Measurements from ENCODE around the gene PTPN3. TPM values are rescaled to one million over a fixed set of nuclear protein-coding genes. Genes with fewer than 3 reads are reported as not detected.

The PTPN3 gene
- total RNA-seq, 1 experiment from 2014 or later, result 20.8 TPM

DNA sequence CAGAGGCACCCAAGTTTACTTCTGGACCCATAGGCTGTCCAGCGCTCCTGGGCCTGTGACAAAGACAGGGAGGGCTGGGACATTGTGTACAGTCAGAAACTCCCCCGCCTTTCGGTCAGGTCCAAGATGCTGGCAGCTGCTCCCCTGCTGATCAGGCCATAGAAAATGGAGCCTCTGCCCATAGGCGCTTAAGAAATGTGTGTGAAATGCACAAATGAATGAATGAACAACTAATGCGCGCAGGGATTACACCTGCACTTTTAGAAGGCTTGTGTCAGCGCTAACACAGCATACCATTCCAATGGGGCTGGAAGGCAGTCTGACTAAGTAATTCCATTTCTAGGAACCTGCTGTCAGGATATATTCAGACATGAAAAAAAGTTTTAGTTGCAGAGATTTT is 16.3 kb downstream of the PTPN3 start:
- Histone ChIP-seq H3K36me3 (ENCODE audit: control insufficient read depth in 1 of 2, insufficient read depth in 2 of 2, low read length in 2 of 2) (0 out of 4 replicates have a peak, but pooled peaks cover 0 to 3% of the 10 kb centered on the region in 2 experiments), H3K79me2 (ENCODE audit: insufficient read depth, low read length) (peaks cover 48% of the 10 kb centered on the region)

DNA sequence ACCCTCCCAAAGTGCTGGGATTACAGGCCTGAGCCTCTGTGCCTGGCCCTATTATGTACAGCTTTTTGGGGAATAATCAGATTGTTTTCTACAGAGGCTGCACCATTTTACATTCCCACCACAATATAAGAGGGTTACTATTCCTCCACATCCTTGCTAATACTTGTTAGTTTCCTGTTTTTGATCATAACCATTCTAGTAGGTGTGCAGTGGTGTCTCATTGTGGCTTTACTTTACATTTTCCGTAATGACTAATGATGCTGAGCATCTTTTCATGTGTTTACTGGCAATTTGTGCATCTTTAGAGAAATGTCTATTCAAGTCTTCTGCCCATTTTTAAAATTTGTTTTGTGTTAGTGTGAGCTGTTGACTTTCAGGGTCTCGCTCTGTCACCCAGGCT is 18.3 kb downstream of the PTPN3 start:
- Histone ChIP-seq H3K4me3 (replicated peaks in 1 of 2; ENCODE audit: low read depth in 1 of 2, low read length in 2 of 2) (no peak overlapping the region), H3K9me3 (ENCODE audit: control insufficient read depth in 1 of 2, insufficient read depth in 1 of 2, low read depth in 1 of 2, low read length in 2 of 2) (no peaks in the 10 kb centered on the region), H3K4me2 (ENCODE audit: low read length) (no peak overlapping the region), H3K27me3 (ENCODE audit: insufficient read depth, low read length) (no peaks in the 10 kb centered on the region), H2AFZ (ENCODE audit: low read depth, low read length, poor library complexity, severe bottlenecking) (no peak overlapping the region), H4K20me1 (ENCODE audit: insufficient read depth) (no peaks in the 10 kb centered on the region), H3K27ac (ENCODE audit: low read depth, low read length) (no peak overlapping the region), H3K9ac (ENCODE audit: low read length) (no peak overlapping the region), H3K79me2 (ENCODE audit: insufficient read depth, low read length) (peaks cover 60% of the 10 kb centered on the region), H3K9me2 (ENCODE audit: insufficient read depth) (no peaks in the 10 kb centered on the region), H3K4me1 (ENCODE audit: control insufficient read depth in 1 of 2, insufficient read depth in 2 of 2, low read length in 2 of 2) (peaks cover 32 to 47% of the 10 kb centered on the region in 2 experiments), H3K36me3 (ENCODE audit: control insufficient read depth in 1 of 2, insufficient read depth in 2 of 2, low read length in 2 of 2) (0 out of 4 replicates have a peak, but pooled peaks cover 0 to 3% of the 10 kb centered on the region in 2 experiments)
- DNase-seq (ENCODE audit: low read depth, low spot score) (no peak), ATAC-seq (no peak)
- intact Hi-C loops (cut with micrococcal nuclease), result no loop called here
- CTCF ChIA-PET, result interaction anchor here (0.8 kb wide), 1 partner anchor 10 kb away, joined by 4 read pairs; no protein-coding TSS in a partner anchor
- POLR2A ChIA-PET, result interaction anchor here (1.1 kb wide), 1 partner anchor 150 kb away, joined by 3 read pairs; no protein-coding TSS in a partner anchor
- BruUV-seq (replicated peaks), result no TSS peak
- no peak for TF ChIP-seq CEBPB (IDR thresholded peaks at IDR 0.05; ENCODE audit: low read depth)
- no peak for TF ChIP-seq POLR2A (IDR thresholded peaks at IDR 0.05; ENCODE audit: borderline replicate concordance, extremely low read depth, insufficient read depth, insufficient read length)
- no peak for TF ChIP-seq EZH2 (IDR thresholded peaks at IDR 0.05)
- TF ChIP-seq, protein P1, sequence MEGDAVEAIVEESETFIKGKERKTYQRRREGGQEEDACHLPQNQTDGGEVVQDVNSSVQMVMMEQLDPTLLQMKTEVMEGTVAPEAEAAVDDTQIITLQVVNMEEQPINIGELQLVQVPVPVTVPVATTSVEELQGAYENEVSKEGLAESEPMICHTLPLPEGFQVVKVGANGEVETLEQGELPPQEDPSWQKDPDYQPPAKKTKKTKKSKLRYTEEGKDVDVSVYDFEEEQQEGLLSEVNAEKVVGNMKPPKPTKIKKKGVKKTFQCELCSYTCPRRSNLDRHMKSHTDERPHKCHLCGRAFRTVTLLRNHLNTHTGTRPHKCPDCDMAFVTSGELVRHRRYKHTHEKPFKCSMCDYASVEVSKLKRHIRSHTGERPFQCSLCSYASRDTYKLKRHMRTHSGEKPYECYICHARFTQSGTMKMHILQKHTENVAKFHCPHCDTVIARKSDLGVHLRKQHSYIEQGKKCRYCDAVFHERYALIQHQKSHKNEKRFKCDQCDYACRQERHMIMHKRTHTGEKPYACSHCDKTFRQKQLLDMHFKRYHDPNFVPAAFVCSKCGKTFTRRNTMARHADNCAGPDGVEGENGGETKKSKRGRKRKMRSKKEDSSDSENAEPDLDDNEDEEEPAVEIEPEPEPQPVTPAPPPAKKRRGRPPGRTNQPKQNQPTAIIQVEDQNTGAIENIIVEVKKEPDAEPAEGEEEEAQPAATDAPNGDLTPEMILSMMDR (IDR thresholded peaks at IDR 0.05 in 2 of 3, conservative IDR thresholded peaks at IDR 0.05 in 1 of 3; ENCODE audit: borderline replicate concordance in 1 of 3, insufficient read depth in 1 of 3, low read depth in 2 of 3, low read length in 2 of 3), result no peak
- TF ChIP-seq, protein P2, sequence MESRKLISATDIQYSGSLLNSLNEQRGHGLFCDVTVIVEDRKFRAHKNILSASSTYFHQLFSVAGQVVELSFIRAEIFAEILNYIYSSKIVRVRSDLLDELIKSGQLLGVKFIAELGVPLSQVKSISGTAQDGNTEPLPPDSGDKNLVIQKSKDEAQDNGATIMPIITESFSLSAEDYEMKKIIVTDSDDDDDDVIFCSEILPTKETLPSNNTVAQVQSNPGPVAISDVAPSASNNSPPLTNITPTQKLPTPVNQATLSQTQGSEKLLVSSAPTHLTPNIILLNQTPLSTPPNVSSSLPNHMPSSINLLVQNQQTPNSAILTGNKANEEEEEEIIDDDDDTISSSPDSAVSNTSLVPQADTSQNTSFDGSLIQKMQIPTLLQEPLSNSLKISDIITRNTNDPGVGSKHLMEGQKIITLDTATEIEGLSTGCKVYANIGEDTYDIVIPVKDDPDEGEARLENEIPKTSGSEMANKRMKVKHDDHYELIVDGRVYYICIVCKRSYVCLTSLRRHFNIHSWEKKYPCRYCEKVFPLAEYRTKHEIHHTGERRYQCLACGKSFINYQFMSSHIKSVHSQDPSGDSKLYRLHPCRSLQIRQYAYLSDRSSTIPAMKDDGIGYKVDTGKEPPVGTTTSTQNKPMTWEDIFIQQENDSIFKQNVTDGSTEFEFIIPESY (IDR thresholded peaks at IDR 0.05; ENCODE audit: extremely low read depth, insufficient replicate concordance, low read length), result no peak
- TF ChIP-seq EGR1 (IDR thresholded peaks at IDR 0.05; ENCODE audit: low read depth), result no peak
- TF ChIP-seq ZNF274 (IDR thresholded peaks at IDR 0.05; ENCODE audit: low read depth, low read length), result no peak
- no peak for TF ChIP-seq ELF1 (IDR thresholded peaks at IDR 0.05; ENCODE audit: borderline replicate concordance, low read depth)
- TF ChIP-seq CBX3 (IDR thresholded peaks at IDR 0.05; ENCODE audit: low read depth), result no peak
- no peak for TF ChIP-seq JUND (IDR thresholded peaks at IDR 0.05)
- TF ChIP-seq EZH2phosphoT487 (IDR thresholded peaks at IDR 0.05; ENCODE audit: borderline replicate concordance), result no peak
- RAD21 ChIA-PET (ENCODE audit: low non-redundant PET in 1 of 2, low total read pairs in 2 of 2, uncharacterized antibody in 2 of 2, unreplicated experiment in 2 of 2), result no interaction called here

More for the DNA sequence above, 16.3 kb downstream of the PTPN3 start:
- Histone ChIP-seq H2AFZ (ENCODE audit: low read depth, low read length, poor library complexity, severe bottlenecking) (no peak overlapping the region), H3K4me3 (replicated peaks in 1 of 2; ENCODE audit: low read depth in 1 of 2, low read length in 2 of 2) (no peak overlapping the region), H3K9me2 (ENCODE audit: insufficient read depth) (no peaks in the 10 kb centered on the region), H3K27me3 (ENCODE audit: insufficient read depth, low read length) (no peaks in the 10 kb centered on the region), H3K9me3 (ENCODE audit: control insufficient read depth in 1 of 2, insufficient read depth in 1 of 2, low read depth in 1 of 2, low read length in 2 of 2) (no peaks in the 10 kb centered on the region), H4K20me1 (ENCODE audit: insufficient read depth) (no peaks in the 10 kb centered on the region), H3K4me1 (ENCODE audit: control insufficient read depth in 1 of 2, insufficient read depth in 2 of 2, low read length in 2 of 2) (peaks cover 19 to 41% of the 10 kb centered on the region in 2 experiments), H3K9ac (ENCODE audit: low read length) (no peak overlapping the region), H3K27ac (ENCODE audit: low read depth, low read length) (no peak overlapping the region), H3K4me2 (ENCODE audit: low read length) (no peak overlapping the region)
- ATAC-seq, result no peak
- DNase-seq (ENCODE audit: low read depth, low spot score), result no peak
- POLR2A ChIA-PET, result no interaction called here
- RAD21 ChIA-PET (ENCODE audit: low non-redundant PET in 1 of 2, low total read pairs in 2 of 2, uncharacterized antibody in 2 of 2, unreplicated experiment in 2 of 2), result no interaction called here
- no peak for TF ChIP-seq ZFX (IDR thresholded peaks at IDR 0.05)
- TF ChIP-seq TCF7L2 (IDR thresholded peaks at IDR 0.05; ENCODE audit: borderline replicate concordance, extremely low read depth, insufficient read depth, insufficient read length), result no peak
- no peak for TF ChIP-seq EGR1 (IDR thresholded peaks at IDR 0.05; ENCODE audit: low read depth)
- no peak for TF ChIP-seq SRF (IDR thresholded peaks at IDR 0.05; ENCODE audit: low read depth)
- TF ChIP-seq POLR2AphosphoS5 (IDR thresholded peaks at IDR 0.05; ENCODE audit: low read depth, low read length), result no peak
- intact Hi-C loops (cut with micrococcal nuclease), result no loop called here
- CTCF ChIA-PET, result no interaction called here
- no TSS peak for BruUV-seq (replicated peaks)

Measured in HCT116 (cell line).